BLaER1 treated with 17β-estradiol and CSF1 and Interleukin-3, amounts not matched to agents 10 nM and 100 nM (cell line): Measurements from ENCODE around the gene HMGXB4.

Experiments used
- H3K27ac ChIP-seq, 11 experiments: shearing (Covaris generic); formaldehyde crosslinking; 2 replicates each; pipeline ENCODE4 v1.8.1; 2022
- H3K27me3 ChIP-seq, 11 experiments: shearing (Covaris generic); formaldehyde crosslinking; 2 replicates each; pipeline ENCODE4 v1.8.1; 2022
- H3K36me3 ChIP-seq, 11 experiments: shearing (Covaris generic); formaldehyde crosslinking; 2 replicates each; pipeline ENCODE4 v1.8.1; 2022
- H3K4me1 ChIP-seq, 10 experiments: shearing (Covaris generic); formaldehyde crosslinking; 2 replicates each; pipeline ENCODE4 v1.8.1; 2022
- H3K4me2 ChIP-seq, 11 experiments: shearing (Covaris generic); formaldehyde crosslinking; 2 replicates each; pipeline ENCODE4 v1.8.1; 2022
- H3K4me3 ChIP-seq, 10 experiments: shearing (Covaris generic); formaldehyde crosslinking; 2 replicates each; pipeline ENCODE4 v1.8.1; 2022
- H3K9ac ChIP-seq, 11 experiments: shearing (Covaris generic); formaldehyde crosslinking; 2 replicates each; pipeline ENCODE4 v1.8.1; 2022
- H3K9me3 ChIP-seq, 11 experiments: shearing (Covaris generic); formaldehyde crosslinking; replicated peaks in 1 of 11; 2 replicates each; pipeline ENCODE4 v1.8.1; 2022
- H4K20me1 ChIP-seq, 11 experiments: shearing (Covaris generic); formaldehyde crosslinking; 2 replicates each; pipeline ENCODE4 v1.8.1; 2022
- Cebpa-rat ChIP-seq, 11 experiments: shearing (Covaris generic); IDR thresholded peaks; 2 replicates each; pipeline ENCODE4 v1.8.1; 2022

The HMGXB4 gene

GRCh38 chr22:35317680-35318290 lies 60.5 kb downstream of the HMGXB4 start:
- H3K9me3 ChIP-seq: no peaks in the 10 kb centered on the region
- TF ChIP-seq Cebpa-rat (IDR thresholded peaks at IDR 0.05): no peak

GRCh38 chr22:35318346-35319215 lies 61.3 kb downstream of the HMGXB4 start:
- Histone ChIP-seq H3K9ac (no peak overlapping the region; a peak in 1 of 22 replicates), H4K20me1 (peaks cover 19 to 100% (median 39%) of the 10 kb centered on the region in 11 experiments; a peak in 21 of 22 replicates), H3K36me3 (peaks cover 28 to 97% (median 60%) of the 10 kb centered on the region in 11 experiments), H3K27ac (no peak overlapping the region), H3K27me3 (no peaks in the 10 kb centered on the region), H3K4me1 (peaks cover 16 to 24% (median 20%) of the 10 kb centered on the region in 10 experiments), H3K9me3 (no peaks in the 10 kb centered on the region), H3K4me2 (no peak overlapping the region), H3K4me3 (no peak overlapping the region)
- no peak for TF ChIP-seq Cebpa-rat (IDR thresholded peaks at IDR 0.05)

More at GRCh38 chr22:35317680-35318290, 60.5 kb downstream of the HMGXB4 start:
- H3K4me1 ChIP-seq: peaks cover 24 to 32% (median 28%) of the 10 kb centered on the region in 10 experiments
- H3K4me2 ChIP-seq: no peak overlapping the region
- H3K27me3 ChIP-seq: no peaks in the 10 kb centered on the region
- H3K4me3 ChIP-seq: no peak overlapping the region
- no peak overlapping the region for H3K27ac ChIP-seq
- H3K36me3 ChIP-seq: peaks cover 20 to 90% (median 52%) of the 10 kb centered on the region in 11 experiments
- H3K9ac ChIP-seq: no peak overlapping the region
- peaks cover 27 to 100% (median 46%) of the 10 kb centered on the region in 11 experiments; a peak in 21 of 22 replicates for H4K20me1 ChIP-seq

GRCh38 chr22:35319244-35319985 lies 62.1 kb downstream of the HMGXB4 start:
- Histone ChIP-seq H4K20me1 (peaks cover 14 to 100% (median 30%) of the 10 kb centered on the region in 11 experiments; a peak in 20 of 22 replicates), H3K36me3 (peaks cover 37 to 97% (median 68%) of the 10 kb centered on the region in 11 experiments), H3K4me1 (peaks cover 8 to 21% (median 17%) of the 10 kb centered on the region in 10 experiments), H3K4me2 (no peak overlapping the region), H3K27ac (no peak overlapping the region), H3K4me3 (no peak overlapping the region), H3K9ac (no peak overlapping the region), H3K9me3 (no peaks in the 10 kb centered on the region), H3K27me3 (no peaks in the 10 kb centered on the region)
- TF ChIP-seq Cebpa-rat (IDR thresholded peaks at IDR 0.05): no peak

GRCh38 chr22:35322126-35322525 lies 64.8 kb downstream of the HMGXB4 start:
- Histone ChIP-seq H3K36me3 (peaks cover 63 to 100% (median 95%) of the 10 kb centered on the region in 11 experiments), H3K9ac (no peak overlapping the region)

GRCh38 chr22:35322893-35323292 lies 65.6 kb downstream of the HMGXB4 start:
- Histone ChIP-seq H3K9ac (no peak overlapping the region), H3K4me3 (no peak overlapping the region), H4K20me1 (peaks cover 0 to 71% (median 5%) of the 10 kb centered on the region in 11 experiments; a peak in 10 of 22 replicates), H3K4me2 (no peak overlapping the region), H3K4me1 (peaks cover 9 to 15% (median 12%) of the 10 kb centered on the region in 10 experiments; a peak in 18 of 20 replicates), H3K36me3 (peaks cover 64 to 100% (median 98%) of the 10 kb centered on the region in 11 experiments), H3K9me3 (no peaks in the 10 kb centered on the region), H3K27me3 (no peaks in the 10 kb centered on the region), H3K27ac (no peak overlapping the region)
- no peak for TF ChIP-seq Cebpa-rat (IDR thresholded peaks at IDR 0.05)

More at GRCh38 chr22:35322126-35322525, 64.8 kb downstream of the HMGXB4 start:
- no peak for TF ChIP-seq Cebpa-rat (IDR thresholded peaks at IDR 0.05)
- H3K9me3 ChIP-seq: no peaks in the 10 kb centered on the region
- peaks cover 0 to 79% (median 6%) of the 10 kb centered on the region in 11 experiments; a peak in 12 of 22 replicates for H4K20me1 ChIP-seq
- H3K4me2 ChIP-seq: no peak overlapping the region
- H3K4me1 ChIP-seq: peaks cover 4 to 12% (median 11%) of the 10 kb centered on the region in 10 experiments; a peak in 18 of 20 replicates
- no peaks in the 10 kb centered on the region for H3K27me3 ChIP-seq
- H3K27ac ChIP-seq: no peak overlapping the region
- no peak overlapping the region for H3K4me3 ChIP-seq

- Histone ChIP-seq H3K9me3 (no peaks in the 10 kb centered on the region), H4K20me1 (peaks cover 0 to 67% (median under 1%) of the 10 kb centered on the region in 11 experiments; a peak in 10 of 22 replicates), H3K27me3 (no peaks in the 10 kb centered on the region), H3K36me3 (peaks cover 64 to 100% (median 98%) of the 10 kb centered on the region in 11 experiments), H3K9ac (no peak overlapping the region), H3K4me1 (peaks cover 9 to 19% (median 14%) of the 10 kb centered on the region in 10 experiments; a peak in 18 of 20 replicates), H3K27ac (no peak overlapping the region), H3K4me3 (no peak overlapping the region), H3K4me2 (no peak overlapping the region)
- no peak for TF ChIP-seq Cebpa-rat (IDR thresholded peaks at IDR 0.05)
Observed at GRCh38 chr22:35323305-35323704, 66.0 kb downstream of the HMGXB4 start.

GRCh38 chr22:35324067-35324466 lies 66.8 kb downstream of the HMGXB4 start:
- no peak for TF ChIP-seq Cebpa-rat (IDR thresholded peaks at IDR 0.05)
- Histone ChIP-seq H3K36me3 (peaks cover 66 to 100% (median 95%) of the 10 kb centered on the region in 11 experiments), H4K20me1 (peaks cover 0 to 59% (median 0%) of the 10 kb centered on the region in 11 experiments; a peak in 8 of 22 replicates), H3K27me3 (no peaks in the 10 kb centered on the region), H3K27ac (no peak overlapping the region), H3K4me2 (peak overlapping the region in 2 of 11 experiments; percentile 26 to 35; a peak in 1 of 22 replicates), H3K4me3 (no peak overlapping the region), H3K9ac (no peak overlapping the region), H3K9me3 (no peaks in the 10 kb centered on the region), H3K4me1 (peaks cover 9 to 27% (median 22%) of the 10 kb centered on the region in 10 experiments; a peak in 19 of 20 replicates)

GRCh38 chr22:35324762-35325161 lies 67.5 kb downstream of the HMGXB4 start:
- no peak overlapping the region for H3K4me3 ChIP-seq
- H3K4me2 ChIP-seq: peak overlapping the region in 5 of 11 experiments; percentile 9 to 46 (median 26); a peak in 6 of 22 replicates
- H3K4me1 ChIP-seq: peaks cover 15 to 34% (median 29%) of the 10 kb centered on the region in 10 experiments
- H3K27ac ChIP-seq: no peak overlapping the region
- no peak overlapping the region for H3K9ac ChIP-seq
- H3K36me3 ChIP-seq: peaks cover 66 to 100% (median 88%) of the 10 kb centered on the region in 11 experiments
- peaks cover 0 to 52% (median 0%) of the 10 kb centered on the region in 11 experiments; a peak in 8 of 22 replicates for H4K20me1 ChIP-seq
- no peaks in the 10 kb centered on the region for H3K27me3 ChIP-seq
- TF ChIP-seq Cebpa-rat (IDR thresholded peaks at IDR 0.05): no peak
- peaks cover 0 to 1% (median 0%) of the 10 kb centered on the region in 11 experiments; a peak in 1 of 22 replicates for H3K9me3 ChIP-seq
